PC-9 (cell line): ENCODE data around the gene HMGCS1. TPM values are rescaled to one million over a fixed set of nuclear protein-coding genes. Genes with fewer than 3 reads are reported as not detected.

Experiments
- BruUV-seq: library from RNA; stranded (reverse); fragments of 400-500 nt; replicated peaks from 2 replicates; lab custom pipeline; 2021; lab: Mats Ljungman, UMichigan
- CTCF ChIA-PET: fragments of 300-600 bp; sonication (Branson Sonifier 250); formaldehyde crosslinking; loops from one replicate; lab custom pipeline; 2022; ENCODE audit warnings: antibody characterized with exemption; lab: Charles Lee
- POLR2A ChIA-PET: fragments of 300-600 bp; sonication (Branson Sonifier 250); formaldehyde crosslinking; loops from one replicate; lab custom pipeline; 2022; ENCODE audit warnings: antibody characterized with exemption; ENCODE audit not compliant: unreplicated experiment; lab: Charles Lee
- DNase-seq, 2 experiments: peaks; one replicate each; pipeline versions ENCODE4 v3.0.0 to v3.0.0-alpha.2; 2015 to 2022; ENCODE audit warnings: mixed read lengths in 1 of 2
- H2AFZ ChIP-seq: fragments of 200-600 bp; sonication (generic); 2 replicates; pipeline ENCODE4 v1.8.1; 2017; ENCODE audit warnings: antibody characterized with exemption
- H3F3A ChIP-seq: fragments of 200-600 bp; sonication (generic); 2 replicates; pipeline ENCODE4 v1.8.1; 2017; ENCODE audit warnings: antibody characterized with exemption, mild to moderate bottlenecking, low read depth; ENCODE audit not compliant: insufficient read depth
- H3K27ac ChIP-seq: fragments of 200-600 bp; sonication (generic); 2 replicates; pipeline ENCODE4 v1.6.1; 2016; ENCODE audit warnings: mixed run types
- H3K27me3 ChIP-seq: fragments of 200-600 bp; sonication (generic); 2 replicates; pipeline ENCODE4 v1.6.1; 2016; ENCODE audit warnings: low read depth, mixed run types; ENCODE audit not compliant: insufficient read depth
- H3K36me3 ChIP-seq: fragments of 200-600 bp; sonication (generic); 2 replicates; pipeline ENCODE4 v1.6.1; 2016; ENCODE audit warnings: low read depth, mixed run types
- H3K4me1 ChIP-seq: fragments of 200-600 bp; sonication (generic); replicated peaks from 2 replicates; pipeline ENCODE4 v1.6.1; 2016; ENCODE audit warnings: mixed run types; ENCODE audit not compliant: insufficient read depth
- H3K4me2 ChIP-seq: fragments of 200-600 bp; sonication (generic); 2 replicates; pipeline ENCODE4 v1.6.1; 2017; ENCODE audit warnings: mixed run types
- H3K4me3 ChIP-seq: fragments of 200-600 bp; sonication (generic); 2 replicates; pipeline ENCODE4 v1.6.1; 2016; ENCODE audit warnings: mixed run types
- H3K79me2 ChIP-seq: fragments of 200-600 bp; sonication (generic); 2 replicates; pipeline ENCODE4 v1.6.1; 2017; ENCODE audit warnings: low read depth, mixed run types
- H3K9me2 ChIP-seq: fragments of 200-600 bp; sonication (generic); 2 replicates; pipeline ENCODE4 v1.8.1; 2017; ENCODE audit warnings: mild to moderate bottlenecking; ENCODE audit not compliant: insufficient read depth
- H3K9me3 ChIP-seq: fragments of 200-600 bp; sonication (generic); 2 replicates; pipeline ENCODE4 v1.8.1; 2016; ENCODE audit warnings: low read depth; ENCODE audit not compliant: insufficient read depth
- H4K20me1 ChIP-seq: fragments of 200-600 bp; sonication (generic); 2 replicates; pipeline ENCODE4 v1.8.1; 2017; ENCODE audit not compliant: insufficient read depth
- EZH2 ChIP-seq: fragments of 200-600 bp; sonication (generic); IDR thresholded peaks from 2 replicates; pipeline ENCODE4 v1.8.0; 2017; ENCODE audit warnings: antibody characterized with exemption, low read depth
- intact Hi-C: fragments of 100-400 bp; cut with micrococcal nuclease; formaldehyde crosslinking; loops from one replicate; pipeline ENCODE4 v1.10.0; 2022; ENCODE audit not compliant: unreplicated experiment
- total RNA-seq: library from RNA; stranded (reverse); gene quantifications from 2 replicates; pipeline ENCODE4 v1.2.3, GENCODE V29; 2021
- TF ChIP-seq, protein P1 (sequence below): fragments of 200-600 bp; sonication (generic); conservative IDR thresholded peaks from 2 replicates; pipeline ENCODE4 v1.6.1; 2017; ENCODE audit warnings: mixed run types, antibody characterized with exemption, mild to moderate bottlenecking, moderate library complexity

The HMGCS1 gene
- total RNA-seq, 1 experiment from 2014 or later = 189 TPM

GRCh38 chr5:43287493-43287892 lies 25.7 kb downstream of the HMGCS1 start:
- H3K4me3 ChIP-seq = no peak overlapping the region
- H3K9me2 ChIP-seq = no peaks in the 10 kb centered on the region; the same call in 1 of the 2 replicates
- no peak for DNase-seq
- H3K4me1 ChIP-seq = no peaks in the 10 kb centered on the region
- no peak overlapping the region for H3K4me2 ChIP-seq
- H4K20me1 ChIP-seq = no peaks in the 10 kb centered on the region
- ChIA-PET CTCF (no interaction called here), POLR2A (no interaction called here)
- BruUV-seq = no TSS peak
- H3K79me2 ChIP-seq = no peaks in the 10 kb centered on the region
- H3K27me3 ChIP-seq = no peaks in the 10 kb centered on the region
- no peak for TF ChIP-seq EZH2
- TF ChIP-seq, protein P1, sequence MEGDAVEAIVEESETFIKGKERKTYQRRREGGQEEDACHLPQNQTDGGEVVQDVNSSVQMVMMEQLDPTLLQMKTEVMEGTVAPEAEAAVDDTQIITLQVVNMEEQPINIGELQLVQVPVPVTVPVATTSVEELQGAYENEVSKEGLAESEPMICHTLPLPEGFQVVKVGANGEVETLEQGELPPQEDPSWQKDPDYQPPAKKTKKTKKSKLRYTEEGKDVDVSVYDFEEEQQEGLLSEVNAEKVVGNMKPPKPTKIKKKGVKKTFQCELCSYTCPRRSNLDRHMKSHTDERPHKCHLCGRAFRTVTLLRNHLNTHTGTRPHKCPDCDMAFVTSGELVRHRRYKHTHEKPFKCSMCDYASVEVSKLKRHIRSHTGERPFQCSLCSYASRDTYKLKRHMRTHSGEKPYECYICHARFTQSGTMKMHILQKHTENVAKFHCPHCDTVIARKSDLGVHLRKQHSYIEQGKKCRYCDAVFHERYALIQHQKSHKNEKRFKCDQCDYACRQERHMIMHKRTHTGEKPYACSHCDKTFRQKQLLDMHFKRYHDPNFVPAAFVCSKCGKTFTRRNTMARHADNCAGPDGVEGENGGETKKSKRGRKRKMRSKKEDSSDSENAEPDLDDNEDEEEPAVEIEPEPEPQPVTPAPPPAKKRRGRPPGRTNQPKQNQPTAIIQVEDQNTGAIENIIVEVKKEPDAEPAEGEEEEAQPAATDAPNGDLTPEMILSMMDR = no peak
- peaks cover 40% of the 10 kb centered on the region; the same call in 1 of the 2 replicates for H3F3A ChIP-seq
- H3K9me3 ChIP-seq = no peaks in the 10 kb centered on the region
- intact Hi-C loops = no loop called here
- no peak overlapping the region for H2AFZ ChIP-seq
- peaks cover 42% of the 10 kb centered on the region for H3K36me3 ChIP-seq
- H3K27ac ChIP-seq = no peak overlapping the region

DNA sequence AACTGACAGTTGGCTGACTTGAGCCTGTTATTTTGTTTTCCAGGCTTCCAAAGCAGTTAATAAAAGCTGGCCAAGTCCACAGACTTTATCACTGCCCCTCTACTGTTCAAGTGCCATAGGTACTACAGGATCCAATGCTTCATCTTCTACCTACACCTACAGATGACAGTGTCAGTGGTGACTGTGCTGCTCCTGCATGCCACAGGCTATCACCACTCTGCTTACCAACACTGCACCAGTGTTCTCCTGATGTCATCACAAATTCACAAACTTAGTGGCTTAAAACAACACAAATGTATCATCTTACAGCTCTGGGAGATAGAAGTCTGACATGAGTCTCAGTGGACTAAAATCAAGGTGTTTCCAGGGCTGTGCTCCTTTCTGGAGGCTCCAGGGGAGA lies 26.6 kb downstream of the HMGCS1 start:
- Histone ChIP-seq H3K4me3 (no peak overlapping the region), H2AFZ (no peak overlapping the region), H3K27ac (no peak overlapping the region), H3K4me1 (no peaks in the 10 kb centered on the region), H3K36me3 (peaks cover 37% of the 10 kb centered on the region; the same call in 1 of the 2 replicates), H3K4me2 (no peak overlapping the region), H3K9me2 (no peaks in the 10 kb centered on the region; the same call in 1 of the 2 replicates), H3K9me3 (no peaks in the 10 kb centered on the region), H3F3A (peaks cover 37% of the 10 kb centered on the region; the same call in 1 of the 2 replicates), H4K20me1 (no peaks in the 10 kb centered on the region), H3K79me2 (no peaks in the 10 kb centered on the region), H3K27me3 (no peaks in the 10 kb centered on the region)
- intact Hi-C loops = no loop called here
- POLR2A ChIA-PET = interaction anchor here (0.6 kb wide), 1 partner anchor 1382 kb away, joined by 3 read pairs; the partner anchor contains the start of gene RIMOC1
- CTCF ChIA-PET = no interaction called here
- TSS peak; percentile 2 for BruUV-seq
- DNase-seq = no peak
- TF ChIP-seq, protein P1 = no peak
- no peak for TF ChIP-seq EZH2

DNA sequence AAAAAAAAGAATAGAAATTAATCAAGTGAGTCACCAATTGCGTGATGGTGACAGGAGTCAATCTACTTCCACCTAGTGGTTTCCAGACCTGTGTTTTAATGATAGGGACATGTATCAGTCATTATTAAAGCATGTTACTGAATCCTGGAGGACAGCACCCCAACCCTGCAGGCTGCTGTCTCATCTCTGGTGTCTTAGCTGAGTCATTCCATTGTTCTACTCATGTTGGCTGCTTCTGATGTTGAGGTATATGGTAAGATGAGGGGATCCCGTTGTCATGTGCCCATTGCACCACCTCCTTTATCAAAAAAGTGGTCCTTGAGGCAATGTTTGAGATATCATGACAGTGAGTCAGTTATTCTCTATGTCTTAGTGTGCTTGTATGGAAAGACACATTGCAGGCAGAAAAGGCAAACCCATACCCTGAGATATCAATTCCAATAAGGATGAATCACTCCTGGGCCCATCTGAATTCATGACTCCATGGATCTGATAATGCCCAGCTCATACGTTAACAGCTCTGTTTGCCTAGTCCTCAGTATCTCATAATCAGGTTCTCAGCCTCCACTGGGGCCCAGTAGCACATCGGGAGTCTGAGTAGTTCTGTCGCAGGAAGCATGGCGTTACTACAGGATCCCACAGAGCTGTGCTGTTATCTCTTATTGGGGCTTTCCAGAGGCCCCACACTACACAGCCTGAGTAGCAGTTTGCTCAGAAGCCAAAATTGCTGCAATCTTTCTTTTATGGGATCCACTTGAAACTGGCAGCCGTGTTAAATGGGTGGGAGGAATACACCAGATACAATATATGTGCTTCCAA lies 31.2 kb downstream of the HMGCS1 start:
- Histone ChIP-seq H3K79me2 (no peaks in the 10 kb centered on the region), H3K4me3 (no peak overlapping the region), H3K36me3 (no peaks in the 10 kb centered on the region), H4K20me1 (no peaks in the 10 kb centered on the region), H3K4me2 (no peak overlapping the region), H3K9me3 (no peaks in the 10 kb centered on the region), H3F3A (peaks cover 13% of the 10 kb centered on the region; the same call in 1 of the 2 replicates), H3K27me3 (no peaks in the 10 kb centered on the region; the same call in 1 of the 2 replicates), H2AFZ (no peak overlapping the region), H3K9me2 (no peaks in the 10 kb centered on the region; the same call in 1 of the 2 replicates), H3K27ac (no peak overlapping the region), H3K4me1 (no peaks in the 10 kb centered on the region)
- ChIA-PET CTCF (no interaction called here), POLR2A (interaction anchor here (0.5 to 0.6 kb wide), 2 partner anchors 10 to 85 kb away, joined by 3 to 16 read pairs; no protein-coding TSS in a partner anchor)
- no peak for TF ChIP-seq EZH2
- TF ChIP-seq, protein P1 = no peak
- intact Hi-C loops = no loop called here
- BruUV-seq = no TSS peak
- DNase-seq = no peak
